Chondrocyte (in vitro differentiated cells): ENCODE measurements around the gene SCAMP2. TPM values are rescaled to one million over a fixed set of nuclear protein-coding genes. Genes with fewer than 3 reads are reported as not detected.
A peak's percentile ranks its signal among the peaks of the same experiment; 100 is the strongest.
"Not testable (repeated sequence)": the region's sequence is repeated elsewhere in the genome, so short reads cannot be mapped to it uniquely, and the experiment has no call there.

Experiments used
- DNase-seq: peaks from one replicate; pipeline ENCODE4 v3.0.0; 2021; ENCODE audit warnings: mixed read lengths, low spot score
- H3K27ac Mint-ChIP-seq: one replicate; pipeline ENCODE4 v1.8.0; 2021; ENCODE audit warnings: mild to moderate bottlenecking, moderate library complexity, mixed read lengths; ENCODE audit not compliant: unreplicated experiment
- H3K27me3 Mint-ChIP-seq: 2 replicates; pipeline ENCODE4 v1.8.0; 2021; ENCODE audit warnings: low read depth, mixed read lengths
- H3K36me3 Mint-ChIP-seq: 2 replicates; pipeline ENCODE4 v1.8.0; 2021; ENCODE audit warnings: low read depth, mixed read lengths
- H3K4me1 Mint-ChIP-seq: 2 replicates; pipeline ENCODE4 v1.8.0; 2021; ENCODE audit warnings: low read depth, mild to moderate bottlenecking, mixed read lengths
- H3K4me3 Mint-ChIP-seq: one replicate; pipeline ENCODE4 v1.8.0; 2021; ENCODE audit warnings: mild to moderate bottlenecking, moderate library complexity, mixed read lengths; ENCODE audit not compliant: unreplicated experiment
- H3K9me3 Mint-ChIP-seq: 2 replicates; pipeline ENCODE4 v1.8.0; 2021; ENCODE audit warnings: low read depth, mixed read lengths
- total RNA-seq: library from RNA; stranded (reverse); gene quantifications from 3 replicates; pipeline ENCODE4 v1.2.1, GENCODE V29; 2021
- TF ChIP-seq, protein P1 (sequence below): fragments of 200-600 bp; sonication (generic); IDR thresholded peaks from 2 replicates; pipeline ENCODE4 v1.5.0; 2021; ENCODE audit warnings: antibody characterized with exemption, mild to moderate bottlenecking, moderate library complexity

Gene SCAMP2
- total RNA-seq, 1 donor from 2014 or later: 67.9 TPM

DNA sequence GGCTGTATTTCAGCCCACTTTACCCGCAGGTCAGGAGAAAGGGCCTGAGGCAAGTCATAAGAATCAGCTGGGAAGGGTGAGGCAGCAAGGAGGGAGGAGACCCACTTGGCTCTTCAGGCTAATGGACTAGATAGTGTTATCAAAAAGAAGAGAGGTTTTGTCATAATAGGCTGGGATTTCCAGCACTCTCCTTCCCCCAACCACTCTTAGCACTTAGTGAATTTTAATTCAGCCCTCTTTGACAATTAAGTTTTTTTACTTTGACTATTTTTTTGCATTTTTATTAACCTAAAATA is 17.4 kb upstream of the SCAMP2 start:
- Mint-ChIP-seq H3K4me3 (peak overlapping the region; percentile 88), H3K4me1 (peaks cover 23% of the 10 kb centered on the region), H3K36me3 (no peaks in the 10 kb centered on the region), H3K27me3 (no peaks in the 10 kb centered on the region), H3K27ac (no peak overlapping the region), H3K9me3 (no peaks in the 10 kb centered on the region)
- TF ChIP-seq, protein P1, sequence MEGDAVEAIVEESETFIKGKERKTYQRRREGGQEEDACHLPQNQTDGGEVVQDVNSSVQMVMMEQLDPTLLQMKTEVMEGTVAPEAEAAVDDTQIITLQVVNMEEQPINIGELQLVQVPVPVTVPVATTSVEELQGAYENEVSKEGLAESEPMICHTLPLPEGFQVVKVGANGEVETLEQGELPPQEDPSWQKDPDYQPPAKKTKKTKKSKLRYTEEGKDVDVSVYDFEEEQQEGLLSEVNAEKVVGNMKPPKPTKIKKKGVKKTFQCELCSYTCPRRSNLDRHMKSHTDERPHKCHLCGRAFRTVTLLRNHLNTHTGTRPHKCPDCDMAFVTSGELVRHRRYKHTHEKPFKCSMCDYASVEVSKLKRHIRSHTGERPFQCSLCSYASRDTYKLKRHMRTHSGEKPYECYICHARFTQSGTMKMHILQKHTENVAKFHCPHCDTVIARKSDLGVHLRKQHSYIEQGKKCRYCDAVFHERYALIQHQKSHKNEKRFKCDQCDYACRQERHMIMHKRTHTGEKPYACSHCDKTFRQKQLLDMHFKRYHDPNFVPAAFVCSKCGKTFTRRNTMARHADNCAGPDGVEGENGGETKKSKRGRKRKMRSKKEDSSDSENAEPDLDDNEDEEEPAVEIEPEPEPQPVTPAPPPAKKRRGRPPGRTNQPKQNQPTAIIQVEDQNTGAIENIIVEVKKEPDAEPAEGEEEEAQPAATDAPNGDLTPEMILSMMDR: no peak
- no peak for DNase-seq

DNA sequence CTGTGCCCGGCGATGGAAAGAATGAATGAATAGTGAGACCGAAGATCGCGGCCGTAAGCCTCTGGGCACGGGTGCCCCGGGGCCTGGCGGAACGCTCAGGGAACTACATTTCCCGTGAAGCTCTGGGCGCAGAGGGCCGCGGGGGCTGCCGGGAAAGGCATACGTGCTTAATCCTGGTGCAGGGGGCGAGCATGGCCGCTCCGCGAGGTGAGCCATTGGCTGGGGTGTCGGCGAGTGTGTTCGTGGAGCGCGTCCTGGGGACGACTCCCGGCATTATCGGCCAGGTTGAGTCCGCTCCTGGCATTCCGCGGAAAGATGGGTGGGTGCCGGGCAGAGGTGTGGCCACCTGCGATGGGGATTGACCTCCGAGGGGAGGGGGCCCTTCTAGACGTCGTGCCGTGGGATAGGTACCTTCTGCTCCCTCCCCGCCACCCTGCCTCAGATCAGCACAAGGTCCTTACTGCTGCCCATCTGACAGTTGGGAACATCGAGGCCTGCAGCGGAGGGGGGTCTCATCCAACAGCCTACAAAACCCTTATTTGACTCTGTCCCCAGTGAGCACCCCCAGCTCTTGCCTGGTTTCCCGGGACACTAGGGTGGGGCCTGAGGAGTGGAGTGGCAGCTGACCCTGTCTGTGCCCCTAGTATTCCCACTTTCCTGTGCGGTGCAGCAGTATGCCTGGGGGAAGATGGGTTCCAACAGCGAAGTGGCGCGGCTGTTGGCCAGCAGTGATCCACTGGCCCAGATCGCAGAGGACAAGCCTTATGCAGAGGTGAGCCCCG is 16.9 kb upstream of the SCAMP2 start, which contains the start of gene MPI:
Gene MPI (plus strand): TSS at position 160 of the 782 bp plus-strand sequence. CDS start 32 bp downstream, at position 192.
- DNase-seq: peak; percentile 95
- TF ChIP-seq, protein P1: peak; percentile 13
- no peaks in the 10 kb centered on the region for H3K27me3 Mint-ChIP-seq
- H3K27ac Mint-ChIP-seq: peak within 1 kb of the TSS; percentile 74
- H3K4me1 Mint-ChIP-seq: peaks cover 23% of the 10 kb centered on the region
- H3K36me3 Mint-ChIP-seq: no peaks in the 10 kb centered on the region
- H3K9me3 Mint-ChIP-seq: no peaks in the 10 kb centered on the region
- peak within 1 kb of the TSS; percentile 88 for H3K4me3 Mint-ChIP-seq

DNA sequence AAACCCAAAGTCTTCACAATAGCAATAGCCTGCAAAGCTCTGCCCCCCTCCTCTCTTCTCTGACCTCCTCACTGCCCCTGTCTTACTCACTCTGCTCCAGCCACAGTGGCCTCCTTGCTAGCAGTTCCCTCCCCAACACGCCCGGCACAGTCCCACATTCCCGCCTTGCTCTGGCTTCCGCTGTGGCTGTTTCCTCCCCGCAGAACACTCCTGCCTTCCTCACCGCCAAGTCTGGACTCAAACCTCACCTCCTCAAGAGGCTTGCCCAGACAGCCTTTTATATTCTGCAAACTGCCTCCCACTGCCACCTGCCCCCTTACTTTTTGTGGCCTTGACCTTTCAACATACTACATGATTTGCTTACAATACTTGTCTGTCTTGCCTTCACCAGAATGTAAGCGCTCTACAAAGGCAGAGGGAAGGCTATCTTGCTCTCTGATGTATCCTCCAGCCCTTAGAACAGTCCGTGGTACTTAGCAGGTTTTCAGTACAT is 16.3 kb upstream of the SCAMP2 start:
- no peaks in the 10 kb centered on the region for H3K27me3 Mint-ChIP-seq
- H3K9me3 Mint-ChIP-seq: no peaks in the 10 kb centered on the region
- peak overlapping the region; percentile 74 for H3K27ac Mint-ChIP-seq
- H3K4me1 Mint-ChIP-seq: peaks cover 28% of the 10 kb centered on the region
- TF ChIP-seq, protein P1: no peak
- DNase-seq: no peak
- peak overlapping the region; percentile 88 for H3K4me3 Mint-ChIP-seq
- H3K36me3 Mint-ChIP-seq: no peaks in the 10 kb centered on the region

DNA sequence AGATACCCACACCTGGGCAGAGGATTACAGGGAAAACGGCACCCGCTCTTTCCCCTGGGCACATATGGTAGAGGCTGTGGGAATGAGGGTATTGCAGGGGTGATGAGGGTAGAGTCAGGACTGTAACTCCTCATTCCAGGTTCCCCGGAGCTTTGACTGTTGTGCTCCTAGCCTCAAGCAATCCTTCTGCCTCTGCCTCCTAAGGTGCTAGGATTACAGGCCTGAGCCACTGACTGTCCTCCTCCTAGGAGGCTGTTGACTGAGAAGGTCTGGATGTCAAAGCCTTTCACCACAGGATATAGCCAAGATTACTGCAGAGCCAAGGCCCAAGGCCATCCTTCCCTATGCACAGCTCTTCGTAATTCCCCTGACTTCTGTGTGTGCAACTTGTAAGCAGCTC is 15.6 kb upstream of the SCAMP2 start:
- TF ChIP-seq, protein P1: no peak
- no peaks in the 10 kb centered on the region for H3K9me3 Mint-ChIP-seq
- peaks cover 28% of the 10 kb centered on the region for H3K4me1 Mint-ChIP-seq
- no peaks in the 10 kb centered on the region for H3K36me3 Mint-ChIP-seq
- H3K27ac Mint-ChIP-seq: peak overlapping the region; percentile 74
- DNase-seq: no peak
- H3K4me3 Mint-ChIP-seq: no peak overlapping the region
- no peaks in the 10 kb centered on the region for H3K27me3 Mint-ChIP-seq

DNA sequence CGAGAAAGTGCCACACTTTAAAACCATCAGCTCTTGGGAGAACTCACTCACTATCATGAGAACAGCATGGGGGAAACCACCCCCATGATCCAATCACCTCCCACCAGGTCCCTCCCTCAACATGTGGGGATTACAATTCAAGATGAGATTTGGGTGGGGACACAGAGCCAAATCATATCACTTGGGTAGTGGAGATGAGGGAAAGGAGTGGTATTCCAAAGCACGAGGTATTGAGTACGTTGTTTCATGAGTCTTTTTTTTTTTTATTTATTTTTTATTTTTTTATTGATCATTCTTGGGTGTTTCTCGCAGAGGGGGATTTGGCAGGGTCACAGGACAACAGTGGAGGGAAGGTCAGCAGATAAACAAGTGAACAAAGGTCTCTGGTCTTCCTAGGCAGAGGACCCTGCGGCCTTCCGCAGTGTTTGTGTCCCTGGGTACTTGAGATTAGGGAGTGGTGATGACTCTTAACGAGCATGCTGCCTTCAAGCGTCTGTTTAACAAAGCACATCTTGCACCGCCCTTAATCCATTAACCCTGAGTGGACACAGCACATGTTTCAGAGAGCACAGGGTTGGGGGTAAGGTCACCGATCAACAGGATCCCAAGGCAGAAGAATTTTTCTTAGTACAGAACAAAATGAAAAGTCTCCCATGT is 14.5 kb upstream of the SCAMP2 start:
- not testable (repeated sequence) for DNase-seq, H3K27me3 Mint-ChIP-seq, H3K9me3 Mint-ChIP-seq, H3K4me3 Mint-ChIP-seq, H3K27ac Mint-ChIP-seq, H3K36me3 Mint-ChIP-seq
- H3K4me1 Mint-ChIP-seq: peaks cover 24% of the 10 kb centered on the region
